Right lobe of liver (tissue), 6 donors: ENCODE data around the gene KLF15. TPM values are rescaled to one million over a fixed set of nuclear protein-coding genes. Genes with fewer than 3 reads are reported as not detected.
A peak's percentile ranks its signal among the peaks of the same experiment; 100 is the strongest.

Experiments used
- ATAC-seq, 4 donors: fragments of 200-7000 bp; cut with Tn5 transposase; one replicate each; pipeline ENCODE4 v1.9.1; 2020; ENCODE audit warnings: mild to moderate bottlenecking in 4 of 4, moderate library complexity in 4 of 4
- DNase-seq, 3 donors: peaks; one replicate each; pipeline ENCODE4 v3.0.0-alpha.2; 2020
- H3K27ac ChIP-seq, 3 donors: fragments of 200-600 bp; one replicate each; pipeline ENCODE4 v1.8.0; 2022
- H3K27me3 ChIP-seq, 2 donors: fragments of 200-600 bp; one replicate each; pipeline ENCODE4 v1.8.0; 2022
- H3K36me3 ChIP-seq, 4 donors: fragments of 200-600 bp; sonication (generic) in 1 of 4; one replicate each; pipeline versions ENCODE4 v1.5.1 to v1.8.0; 2017 to 2022; ENCODE audit warnings: control low read depth in 1 of 4
- H3K4me1 ChIP-seq, 4 donors: fragments of 200-600 bp; sonication (generic) in 1 of 4; one replicate each; pipeline versions ENCODE4 v1.5.1 to v1.8.0; 2017 to 2022; ENCODE audit warnings: control low read depth in 1 of 4
- H3K4me3 ChIP-seq, 3 donors: fragments of 200-600 bp; one replicate each; pipeline ENCODE4 v1.8.0; 2022
- H3K9me3 ChIP-seq, 4 donors: fragments of 200-600 bp; sonication (generic) in 1 of 4; one replicate each; pipeline versions ENCODE4 v1.5.1 to v1.8.0; 2017 to 2022; ENCODE audit warnings: control low read depth in 1 of 4
- CTCF ChIP-seq, 4 donors: fragments of 200-600 bp in 3 of 4; fragments of 450-650 bp in 1 of 4; IDR thresholded peaks; one replicate each; pipeline versions ENCODE4 v1.5.1 to v1.8.0; 2016 to 2022; ENCODE audit warnings: antibody characterized with exemption in 4 of 4, mild to moderate bottlenecking in 2 of 4
- POLR2A ChIP-seq: fragments of 450-650 bp; IDR thresholded peaks from one replicate; pipeline ENCODE4 v1.6.1; 2017; ENCODE audit warnings: antibody characterized with exemption, mild to moderate bottlenecking
- WGBS: methylation state at CpG from one replicate; pipeline ENCODE4 v1.1.6; 2018; ENCODE audit warnings: low coverage, low lambda C conversion rate; ENCODE audit not compliant: insufficient coverage; ENCODE audit errors: missing lambda C conversion rate; 5-methylcytosine and 5-hydroxymethylcytosine counted together
- intact Hi-C, 2 donors: fragments of 100-400 bp; cut with DNase I; formaldehyde crosslinking; loops; one replicate each; pipeline versions ENCODE4 v1.11.2 to v1.14.1; 2022
- total RNA-seq, 6 experiments: library from RNA; depleted of rRNA in 2 of 6; stranded (reverse); fragments of >200 nt in 2 of 6; fragmentation: NEBNext Ultra II Directional in 3 of 6; extraction: Animal tissue kit (Norgen Biotek cat#: 25700) in 3 of 6; gene quantifications; one replicate each; pipeline versions ENCODE4 v1.1.0 to v1.2.4, GENCODE V29; 2016 to 2023
- donor health status: DM: no; HTN: yes; CAD: no.
- donor health status: DM: no; HTN: no; CAD: no.
- donor health status: DM: no; HTN: no; CAD: no.
- donor health status: DM: no; HTN: yes; CAD: no.
- donor health status: DM: no; HTN: yes; CAD: no.

The KLF15 gene
- total RNA-seq, 6 experiments from 2014 or later = 14.4 to 112 (median 89.3) TPM

GRCh38 chr3:126344380-126345041 is 12.7 kb downstream of the KLF15 start:
- H3K36me3 ChIP-seq = peaks cover 0 to 22% (median 11%) of the 10 kb centered on the region in 4 donors
- intact Hi-C loops = loop anchor here in 1 of 2 donors (10.0 kb wide), 1 partner anchor 80 kb away; no protein-coding TSS in a partner anchor
- no peak overlapping the region for H3K4me3 ChIP-seq
- WGBS = 100% methylated on average over 1 of the region's 9 CpGs
- no peak for TF ChIP-seq POLR2A
- no peak for TF ChIP-seq CTCF (IDR thresholded peaks at IDR 0.05)
- DNase-seq = peak in 2 of 3 donors; percentile 46 to 50
- H3K9me3 ChIP-seq = no peaks in the 10 kb centered on the region
- H3K27ac ChIP-seq = peak overlapping the region in 2 of 3 donors; percentile 1 to 49
- H3K27me3 ChIP-seq = no peaks in the 10 kb centered on the region
- H3K4me1 ChIP-seq = peaks cover 0 to 86% (median 40%) of the 10 kb centered on the region in 4 donors
- ATAC-seq = no peak

GRCh38 chr3:126343649-126344035 is 13.6 kb downstream of the KLF15 start:
- Histone ChIP-seq H3K4me1 (peaks cover 0 to 78% (median 37%) of the 10 kb centered on the region in 4 donors), H3K4me3 (no peak overlapping the region), H3K27ac (peak overlapping the region in 2 of 3 donors; percentile 49 to 56), H3K36me3 (peaks cover 0 to 22% (median 10%) of the 10 kb centered on the region in 4 donors), H3K9me3 (no peaks in the 10 kb centered on the region), H3K27me3 (no peaks in the 10 kb centered on the region)
- DNase-seq (peak in 2 of 3 donors; percentile 55 to 58), ATAC-seq (no peak)
- intact Hi-C loops = loop anchor here in 1 of 2 donors (10.0 kb wide), 1 partner anchor 79 kb away; no protein-coding TSS in a partner anchor
- no peak for TF ChIP-seq POLR2A
- no peak for TF ChIP-seq CTCF (IDR thresholded peaks at IDR 0.05)
- 87% methylated on average over 15 of the region's 32 CpGs for WGBS

GRCh38 chr3:126342991-126343648 is 14.1 kb downstream of the KLF15 start:
- Histone ChIP-seq H3K9me3 (no peaks in the 10 kb centered on the region), H3K4me1 (peaks cover 0 to 72% (median 34%) of the 10 kb centered on the region in 4 donors), H3K36me3 (peaks cover 0 to 18% (median 7%) of the 10 kb centered on the region in 4 donors), H3K27me3 (no peaks in the 10 kb centered on the region), H3K27ac (peak overlapping the region in 2 of 3 donors; percentile 56 to 95), H3K4me3 (no peak overlapping the region)
- TF ChIP-seq POLR2A = no peak
- no peak for TF ChIP-seq CTCF (IDR thresholded peaks at IDR 0.05)
- ATAC-seq = peak; percentile 2 to 5 (median 3)
- DNase-seq = peak in 1 of 3 donors; percentile 51
- intact Hi-C loops = loop anchor here in 1 of 2 donors (10.0 kb wide), 1 partner anchor 78 kb away; no protein-coding TSS in a partner anchor
- 53% methylated on average over 3 of the region's 20 CpGs for WGBS

- H3K36me3 ChIP-seq = peaks cover 0 to 9% (median 4%) of the 10 kb centered on the region in 4 donors
- 72% methylated on average over 5 of the region's 9 CpGs for WGBS
- H3K4me1 ChIP-seq = peaks cover 0 to 63% (median 30%) of the 10 kb centered on the region in 4 donors
- peak in 2 of 3 donors; percentile 43 to 45 for DNase-seq
- no peak for ATAC-seq
- no peaks in the 10 kb centered on the region for H3K27me3 ChIP-seq
- H3K9me3 ChIP-seq = no peaks in the 10 kb centered on the region
- intact Hi-C loops = loop anchor here in 1 of 2 donors (10.0 kb wide), 1 partner anchor 77 kb away; no protein-coding TSS in a partner anchor
- H3K4me3 ChIP-seq = no peak overlapping the region
- TF ChIP-seq CTCF (IDR thresholded peaks at IDR 0.05) (no peak), POLR2A (no peak)
- peak overlapping the region; percentile 43 to 95 (median 89) for H3K27ac ChIP-seq
Measured at GRCh38 chr3:126342211-126342610, 15.0 kb downstream of the KLF15 start.
